Hematopoietic multipotent progenitor cell treated with erythropoietin and hydrocortisone succinate and interleukin-3 and kit ligand, for 15 days (in vitro differentiated cells): ENCODE measurements around the gene SLC38A8.

Source experiments
- DNase-seq: peaks from one replicate; pipeline ENCODE4 v3.0.0-alpha.2; 2015; ENCODE audit warnings: low spot score

The SLC38A8 gene

GRCh38 chr16:84031556-84031955, 11.0 kb downstream of the SLC38A8 start:
- DNase-seq: no peak

- DNase-seq: no peak
These were observed 13.1 kb downstream of the SLC38A8 start for GRCh38 chr16:84029297-84030047.

- DNase-seq: no peak
These were observed 15.0 kb downstream of the SLC38A8 start for GRCh38 chr16:84027625-84028024.

GRCh38 chr16:84026606-84027005, 16.0 kb downstream of the SLC38A8 start:
- DNase-seq: no peak

GRCh38 chr16:84024854-84025253, 17.7 kb downstream of the SLC38A8 start:
- no peak for DNase-seq

- DNase-seq: no peak
These were observed 20.0 kb downstream of the SLC38A8 start for GRCh38 chr16:84022644-84023043.

GRCh38 chr16:84021488-84021887, 21.1 kb downstream of the SLC38A8 start:
- DNase-seq: no peak

GRCh38 chr16:84020353-84020752, 22.2 kb downstream of the SLC38A8 start:
- DNase-seq: no peak

GRCh38 chr16:84018710-84019109, 23.9 kb downstream of the SLC38A8 start:
- no peak for DNase-seq

- DNase-seq: no peak
These were observed 26.1 kb downstream of the SLC38A8 start for GRCh38 chr16:84016477-84016876.

GRCh38 chr16:84015399-84015798, 27.2 kb downstream of the SLC38A8 start:
- no peak for DNase-seq

- no peak for DNase-seq
These were observed 27.8 kb downstream of the SLC38A8 start for GRCh38 chr16:84014570-84015327.

GRCh38 chr16:84013787-84014569, 28.6 kb downstream of the SLC38A8 start:
- peak; percentile 58 for DNase-seq

GRCh38 chr16:84009282-84009681, 33.3 kb downstream of the SLC38A8 start:
- DNase-seq: no peak

GRCh38 chr16:84007965-84008364, 34.6 kb downstream of the SLC38A8 start:
- no peak for DNase-seq

GRCh38 chr16:84007520-84007919, 35.1 kb downstream of the SLC38A8 start:
- DNase-seq: no peak

- DNase-seq: no peak
These were observed 37.2 kb downstream of the SLC38A8 start for GRCh38 chr16:84005391-84005790.

GRCh38 chr16:84004442-84004841, 38.2 kb downstream of the SLC38A8 start:
- DNase-seq: no peak

GRCh38 chr16:84003038-84003437, 39.6 kb downstream of the SLC38A8 start:
- no peak for DNase-seq

GRCh38 chr16:84001726-84002125, 40.9 kb downstream of the SLC38A8 start:
- no peak for DNase-seq

- no peak for DNase-seq
These were observed 41.5 kb downstream of the SLC38A8 start for GRCh38 chr16:84000989-84001642.

GRCh38 chr16:83998091-83998490, 44.5 kb downstream of the SLC38A8 start:
- no peak for DNase-seq
